Measurements from ENCODE around the gene RNF111.

The RNF111 gene

DNA sequence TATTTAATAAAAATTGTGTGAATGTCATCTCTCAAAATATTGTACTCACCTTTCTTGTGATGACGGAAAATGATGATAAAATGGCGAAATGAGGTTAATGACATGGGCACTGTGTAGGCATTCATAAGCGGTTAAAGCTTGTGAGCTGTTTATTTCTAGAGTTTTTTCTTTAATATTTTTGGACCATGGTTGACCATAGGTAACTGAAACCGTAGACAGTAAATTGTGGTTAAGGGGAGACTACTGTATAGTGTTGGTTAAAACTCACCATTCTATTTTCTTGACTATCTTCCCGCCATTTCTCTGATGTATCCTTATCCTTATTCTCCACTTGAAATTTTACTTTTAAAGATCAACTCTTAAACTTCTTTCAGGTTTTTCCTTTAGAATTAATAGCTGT is 14.5 kb downstream of the RNF111 start:
- DNase-seq: no peak

DNA sequence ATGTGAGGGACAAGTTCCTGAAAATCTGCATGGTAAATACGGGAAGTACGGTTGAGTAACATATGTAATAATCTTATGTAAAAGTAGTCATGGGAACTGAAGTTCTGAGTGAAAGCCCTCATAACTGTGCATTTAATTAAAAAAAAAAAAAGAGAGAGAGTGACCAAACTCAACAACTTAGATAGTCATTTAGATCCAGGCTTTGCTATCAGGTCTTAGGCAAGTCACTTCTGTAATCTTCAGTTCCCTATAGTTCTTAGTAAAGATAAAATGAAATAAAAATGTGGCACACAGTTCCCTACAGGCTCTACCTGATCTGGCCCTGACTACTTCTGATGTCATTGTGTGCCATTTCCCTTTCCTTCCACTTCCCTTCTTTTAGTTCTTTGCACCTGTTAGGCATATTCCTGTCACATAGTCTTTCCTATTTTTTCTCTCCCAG is 15.0 kb downstream of the RNF111 start:
- DNase-seq: no peak

DNA sequence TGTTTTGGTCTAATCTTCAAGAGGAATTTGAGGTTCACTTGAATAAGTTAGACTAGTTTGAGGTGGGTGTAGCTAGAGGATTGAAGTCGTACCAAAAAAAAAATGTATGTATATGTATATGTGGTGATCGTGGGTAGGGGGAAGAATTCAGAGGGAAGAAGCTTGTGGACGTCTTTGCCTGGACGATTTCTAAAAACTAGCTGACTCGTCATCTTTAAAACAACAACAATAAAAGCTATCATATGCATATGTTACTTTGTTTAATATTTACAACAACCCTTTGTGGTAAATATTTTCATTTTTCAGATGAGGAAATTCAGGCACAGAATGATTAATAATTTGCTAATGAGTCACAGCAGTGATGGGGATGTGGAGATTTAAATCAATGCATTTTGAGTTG is 18.1 kb downstream of the RNF111 start:
- no peak for DNase-seq

DNA sequence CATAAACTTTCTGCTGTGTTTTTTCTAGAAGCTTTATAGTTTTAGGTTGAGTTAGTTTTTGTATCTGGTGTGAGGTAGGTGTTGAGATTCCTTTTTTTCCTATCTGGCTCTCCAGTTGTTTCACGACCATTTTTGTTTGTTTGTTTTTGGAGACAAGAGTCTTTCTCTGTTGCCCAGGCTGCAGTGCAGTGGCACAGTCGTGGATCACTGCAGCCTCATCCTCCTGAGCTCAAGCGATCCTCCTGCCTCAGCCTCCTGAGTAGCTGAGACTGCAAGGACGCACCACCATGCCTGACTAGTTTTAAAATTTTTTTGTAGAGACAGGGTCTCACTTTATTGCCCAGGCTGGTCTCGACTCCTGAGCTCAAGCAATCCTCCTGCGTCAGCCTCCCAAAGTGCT is 20.6 kb downstream of the RNF111 start:
- no peak for DNase-seq

DNA sequence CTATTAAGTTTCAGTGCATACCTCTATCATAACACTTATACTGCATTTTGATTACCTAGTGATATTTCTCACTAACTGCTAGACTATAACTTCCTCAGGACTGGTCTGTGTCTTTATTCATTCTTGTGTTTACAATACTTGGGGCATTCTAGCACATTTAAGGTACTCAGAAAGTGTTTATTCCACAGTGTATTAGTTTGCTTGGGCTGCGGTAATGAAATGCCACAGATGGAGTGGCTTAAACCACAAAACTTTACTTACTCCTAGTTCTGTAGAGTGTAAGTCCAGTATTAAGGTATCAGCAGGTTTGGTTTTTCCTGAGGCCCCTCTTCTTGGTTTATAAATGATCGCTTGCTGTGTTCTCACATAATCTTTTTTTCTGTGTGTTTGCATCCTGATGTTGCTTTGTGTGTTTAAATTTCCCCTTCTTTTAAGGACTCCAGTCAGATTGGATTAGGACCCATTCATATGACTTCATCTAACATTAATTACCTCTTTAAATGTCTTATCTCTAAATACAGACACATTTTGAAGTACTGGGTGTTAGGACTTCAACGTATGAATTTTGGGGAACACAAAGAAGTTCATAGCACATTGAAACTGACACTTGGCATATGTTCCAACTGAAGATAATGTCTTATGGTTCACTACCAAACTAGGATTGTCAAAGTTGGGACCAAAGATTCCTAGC is 23.9 kb downstream of the RNF111 start:
- DNase-seq: no peak

DNA sequence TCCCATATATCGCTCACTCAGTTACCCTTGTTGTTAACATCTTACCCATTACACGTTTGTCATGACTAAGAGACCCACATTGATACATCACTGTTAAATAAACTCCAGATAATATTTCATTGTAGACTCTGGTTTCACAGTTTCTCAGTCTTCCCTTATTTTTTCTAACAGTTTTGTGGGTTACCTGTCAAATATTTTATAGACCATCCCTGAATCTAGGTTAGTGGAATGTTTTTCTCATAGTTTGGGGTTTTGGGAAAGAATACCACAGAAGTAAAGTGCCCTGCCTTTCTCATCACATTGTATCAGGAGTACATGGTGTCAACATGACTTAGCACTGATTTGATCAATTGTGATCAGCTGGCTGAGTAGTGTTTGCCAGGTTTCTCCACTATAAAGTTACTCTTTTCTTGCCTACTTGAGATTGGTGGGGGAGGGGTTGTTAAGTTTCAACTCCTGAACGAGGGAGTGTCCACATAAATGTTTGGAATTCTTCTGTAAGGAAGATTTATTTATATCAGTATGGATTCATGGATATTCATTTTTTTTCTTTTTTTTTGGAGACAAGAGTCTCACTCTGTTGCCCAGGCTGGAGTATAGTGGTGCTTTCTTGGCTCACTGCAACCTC is 25.9 kb downstream of the RNF111 start:
- no peak for DNase-seq

DNA sequence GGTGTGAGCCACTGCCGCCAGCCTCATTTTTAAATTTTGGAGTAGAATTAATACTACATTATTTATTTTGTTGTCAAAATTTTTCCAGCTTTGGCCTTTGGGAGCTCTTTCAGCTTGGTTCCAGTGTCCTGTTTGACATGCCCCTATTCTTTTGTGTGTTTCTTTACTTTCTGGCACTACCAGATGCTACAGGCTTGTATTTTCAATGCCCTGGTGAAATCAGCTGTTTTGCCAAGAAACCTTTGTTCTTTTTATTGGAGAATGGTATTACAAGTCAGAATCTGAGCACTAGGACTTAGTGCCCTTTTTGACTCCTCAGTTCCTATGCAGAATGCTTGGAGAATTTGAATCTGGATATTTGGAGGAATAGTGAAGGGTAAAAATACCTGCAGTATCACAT is 26.6 kb downstream of the RNF111 start:
- no peak for DNase-seq

DNA sequence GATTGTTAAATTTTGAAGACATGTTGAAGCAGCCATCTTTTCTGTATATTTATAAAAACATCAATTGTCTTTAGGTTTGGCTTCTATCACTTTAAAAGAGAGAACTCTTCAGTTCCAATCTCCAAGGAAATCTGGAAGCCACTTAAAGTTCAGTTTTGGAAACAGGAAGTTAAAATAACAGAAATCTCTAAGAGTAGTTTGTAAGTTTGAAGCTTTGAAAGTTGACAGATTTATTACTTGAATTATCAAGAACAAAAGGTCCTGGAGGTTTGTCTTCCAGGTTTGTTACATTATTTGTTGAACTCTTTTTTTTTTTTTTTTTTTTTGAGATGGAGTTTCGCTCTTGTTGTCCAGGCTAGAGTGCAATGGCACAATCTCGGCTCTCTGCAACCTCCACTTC is 30.0 kb downstream of the RNF111 start:
- no peak for DNase-seq

DNA sequence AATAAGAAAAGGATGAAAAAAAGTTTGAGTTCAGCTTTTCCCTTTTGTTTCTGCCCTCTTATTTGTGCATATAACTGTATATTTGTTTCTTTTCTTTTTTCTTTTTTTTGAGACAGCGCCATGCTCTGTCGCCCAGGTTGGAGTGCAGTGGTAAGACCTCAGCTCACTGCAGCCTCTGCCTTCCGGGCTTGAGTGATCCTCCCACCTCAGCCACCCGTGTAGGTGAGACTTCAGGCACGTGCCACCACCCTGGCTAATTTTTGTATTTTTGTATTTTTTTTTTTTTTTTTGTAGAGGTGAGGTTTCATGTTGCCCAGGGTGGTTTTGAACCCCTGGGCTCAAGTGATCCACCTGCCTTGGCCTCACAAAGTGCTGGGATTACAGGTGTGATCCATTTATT is 31.4 kb downstream of the RNF111 start:
- no peak for DNase-seq

DNA sequence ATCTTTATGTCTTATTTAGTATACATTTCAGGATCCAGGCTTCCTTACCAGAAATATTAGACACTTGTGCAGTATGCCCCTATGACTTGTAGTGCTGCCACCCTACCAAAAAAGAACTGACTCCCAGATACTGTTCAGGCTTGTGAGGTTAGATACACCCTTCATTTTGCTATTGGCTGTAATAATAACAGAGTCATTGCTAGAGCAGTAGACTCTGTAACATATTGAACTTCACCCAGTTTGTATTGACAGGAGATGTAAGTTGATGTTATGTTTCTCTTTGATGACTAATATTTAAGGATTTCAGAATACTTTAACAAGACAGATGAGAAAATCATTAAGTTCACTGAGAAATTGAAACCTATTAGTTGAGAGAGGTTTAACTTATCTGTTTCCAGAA is 32.9 kb downstream of the RNF111 start:
- no peak for DNase-seq

DNA sequence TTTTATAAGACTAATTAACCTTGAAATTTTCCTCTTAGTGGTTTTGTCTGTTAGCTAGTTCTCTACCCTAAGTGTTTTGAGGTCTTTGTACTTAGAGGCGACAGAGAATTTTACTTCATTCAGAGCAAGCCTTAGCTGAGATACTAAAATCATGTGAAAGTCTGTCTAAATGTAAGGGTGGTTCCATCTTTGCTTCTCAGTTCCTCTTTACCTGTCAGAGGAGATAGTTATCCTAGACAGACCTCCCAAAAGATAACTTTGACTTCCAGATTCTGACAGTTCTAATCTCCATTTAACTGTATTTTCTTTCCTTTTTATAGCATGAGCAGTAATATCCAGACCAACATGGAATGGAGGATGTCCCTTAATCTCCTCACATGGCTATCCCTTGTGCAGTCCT is 34.7 kb downstream of the RNF111 start:
- no peak for DNase-seq

DNA sequence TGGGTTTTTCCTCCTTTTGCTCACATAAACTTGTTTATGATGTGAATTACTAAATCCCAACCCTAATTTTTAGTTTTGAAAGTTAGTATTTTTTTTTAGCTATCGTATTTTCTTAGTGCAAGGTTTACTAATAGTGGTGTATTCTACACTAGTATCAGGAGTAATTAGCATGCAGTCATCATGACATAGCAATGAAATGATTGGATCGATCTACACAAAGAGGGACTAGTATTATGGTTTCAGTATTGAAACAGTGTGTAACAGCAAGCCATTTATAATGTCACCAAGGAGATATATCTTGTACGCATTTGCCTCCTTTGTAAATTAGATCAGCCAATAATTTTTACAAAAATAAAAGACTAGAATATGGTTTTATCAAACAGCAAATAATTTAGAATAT is 38.7 kb downstream of the RNF111 start:
- DNase-seq: no peak

DNA sequence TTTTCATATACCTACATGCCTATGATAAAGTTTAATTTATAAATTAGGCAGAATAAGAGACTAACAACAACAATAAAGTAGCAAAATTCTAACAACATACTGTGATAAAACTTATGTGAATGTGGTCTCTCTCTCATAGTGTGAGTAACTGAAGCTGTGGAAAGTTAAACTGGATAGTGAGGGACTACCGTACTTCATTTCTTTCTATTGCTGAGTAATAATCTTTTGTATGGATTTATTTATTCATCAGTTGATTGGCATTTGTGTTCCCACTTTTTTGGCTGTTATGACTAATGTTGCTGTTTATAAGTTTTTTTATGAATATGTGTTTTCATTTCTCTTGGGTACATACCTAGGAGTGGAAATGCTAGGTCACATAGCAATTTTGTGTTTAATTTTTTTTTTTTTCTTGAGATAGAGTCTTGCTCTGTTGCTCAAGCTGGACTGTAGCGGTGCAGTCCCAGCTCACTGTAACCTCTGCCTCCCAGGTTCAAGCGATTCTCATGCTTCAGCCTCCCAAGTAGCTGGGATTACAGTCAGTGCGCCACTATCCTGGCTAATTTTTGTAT is 41.0 kb downstream of the RNF111 start:
- DNase-seq: no peak

DNA sequence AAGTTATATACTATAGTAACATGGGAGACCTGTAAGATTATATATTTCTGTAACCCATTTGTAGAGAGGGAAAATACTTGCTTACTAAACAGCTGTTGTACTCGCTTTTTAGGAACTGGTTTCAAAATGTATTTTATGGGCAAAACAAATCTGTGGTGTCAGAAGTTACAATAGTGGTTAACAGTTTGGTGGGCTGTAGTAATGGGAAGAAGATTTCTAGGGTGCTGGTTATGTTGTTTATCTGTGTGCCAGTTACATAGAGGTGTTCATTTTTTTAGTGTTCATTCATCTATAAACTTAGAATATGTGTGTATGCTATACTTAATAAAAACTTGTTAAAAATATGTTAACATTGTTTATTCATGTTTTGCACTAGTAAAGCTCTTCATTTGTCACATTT is 42.1 kb downstream of the RNF111 start:
- no peak for DNase-seq

DNA sequence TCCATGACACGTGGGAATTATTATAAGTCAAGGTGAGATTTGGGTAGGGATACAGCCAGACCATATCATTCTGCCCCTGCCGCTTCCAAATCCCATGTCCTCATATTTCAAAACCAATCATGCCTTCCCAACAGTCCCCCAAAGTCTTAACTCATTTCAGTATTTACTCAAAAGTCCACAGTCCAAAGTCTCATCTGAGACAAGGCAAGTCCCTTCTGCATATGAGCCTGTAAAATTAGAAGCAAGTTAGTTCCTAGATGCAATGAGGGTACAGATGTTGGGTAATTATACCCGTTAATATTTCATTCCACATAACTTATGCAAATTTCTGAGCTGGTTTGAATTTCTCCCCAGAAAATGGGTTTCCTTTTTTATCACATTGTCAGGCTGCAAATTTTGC is 47.7 kb downstream of the RNF111 start:
- no peak for DNase-seq

DNA sequence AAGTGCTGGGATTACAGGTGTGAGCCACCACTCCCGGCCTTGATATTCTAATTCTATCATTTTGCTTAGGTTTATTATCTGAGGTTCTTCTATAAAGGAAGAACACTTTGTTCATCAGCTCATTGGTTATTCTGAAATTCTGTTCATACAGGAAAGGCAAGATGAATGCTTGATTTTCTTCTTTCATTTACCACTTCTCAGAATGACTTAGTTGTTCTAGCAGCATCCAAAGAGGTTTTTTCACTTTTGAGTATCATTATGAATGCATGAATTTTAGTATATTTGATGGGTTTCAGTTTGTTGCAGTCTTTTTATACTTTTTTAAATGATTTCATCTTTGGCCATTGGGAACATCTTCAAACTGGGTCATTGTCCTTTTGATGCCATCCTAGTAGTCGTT is 51.8 kb downstream of the RNF111 start:
- DNase-seq: no peak

DNA sequence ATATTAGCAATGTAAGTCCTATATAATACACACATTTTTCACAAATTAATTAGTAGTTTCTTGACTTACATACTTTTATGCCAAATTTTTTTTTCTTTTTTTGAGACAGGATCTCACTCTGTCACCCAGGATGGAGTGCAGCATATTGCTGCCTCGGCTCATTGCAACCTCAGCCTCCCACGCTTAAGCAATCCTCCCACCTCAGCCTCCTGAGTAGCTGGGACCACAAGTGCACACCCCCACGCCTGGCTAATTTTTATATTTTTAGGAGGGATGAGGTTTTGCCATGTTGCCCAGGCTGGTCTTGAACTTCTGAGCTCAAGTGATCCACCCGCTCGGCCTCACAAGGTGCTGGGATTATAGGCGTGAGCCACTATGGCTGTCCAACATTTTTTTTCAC is 54.6 kb downstream of the RNF111 start:
- DNase-seq: no peak

DNA sequence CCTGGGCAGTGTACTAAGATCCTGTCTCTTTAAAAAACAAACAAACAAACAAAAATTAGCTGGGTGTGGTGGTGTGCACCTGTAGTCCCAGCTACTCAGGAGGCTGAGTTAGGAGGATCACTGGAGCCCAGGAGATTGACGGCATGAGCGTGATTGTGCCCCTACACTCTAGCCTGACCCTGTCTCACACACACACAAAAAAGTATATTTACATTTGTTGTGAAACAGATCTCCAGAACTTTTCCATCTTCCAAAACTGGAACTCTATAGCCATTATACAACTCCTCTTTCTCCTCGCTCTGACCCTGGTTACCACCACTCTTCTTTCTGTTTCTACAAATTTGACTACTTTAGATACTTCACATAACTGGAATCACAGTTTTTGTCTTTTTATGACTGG is 61.4 kb downstream of the RNF111 start:
- DNase-seq: no peak

DNA sequence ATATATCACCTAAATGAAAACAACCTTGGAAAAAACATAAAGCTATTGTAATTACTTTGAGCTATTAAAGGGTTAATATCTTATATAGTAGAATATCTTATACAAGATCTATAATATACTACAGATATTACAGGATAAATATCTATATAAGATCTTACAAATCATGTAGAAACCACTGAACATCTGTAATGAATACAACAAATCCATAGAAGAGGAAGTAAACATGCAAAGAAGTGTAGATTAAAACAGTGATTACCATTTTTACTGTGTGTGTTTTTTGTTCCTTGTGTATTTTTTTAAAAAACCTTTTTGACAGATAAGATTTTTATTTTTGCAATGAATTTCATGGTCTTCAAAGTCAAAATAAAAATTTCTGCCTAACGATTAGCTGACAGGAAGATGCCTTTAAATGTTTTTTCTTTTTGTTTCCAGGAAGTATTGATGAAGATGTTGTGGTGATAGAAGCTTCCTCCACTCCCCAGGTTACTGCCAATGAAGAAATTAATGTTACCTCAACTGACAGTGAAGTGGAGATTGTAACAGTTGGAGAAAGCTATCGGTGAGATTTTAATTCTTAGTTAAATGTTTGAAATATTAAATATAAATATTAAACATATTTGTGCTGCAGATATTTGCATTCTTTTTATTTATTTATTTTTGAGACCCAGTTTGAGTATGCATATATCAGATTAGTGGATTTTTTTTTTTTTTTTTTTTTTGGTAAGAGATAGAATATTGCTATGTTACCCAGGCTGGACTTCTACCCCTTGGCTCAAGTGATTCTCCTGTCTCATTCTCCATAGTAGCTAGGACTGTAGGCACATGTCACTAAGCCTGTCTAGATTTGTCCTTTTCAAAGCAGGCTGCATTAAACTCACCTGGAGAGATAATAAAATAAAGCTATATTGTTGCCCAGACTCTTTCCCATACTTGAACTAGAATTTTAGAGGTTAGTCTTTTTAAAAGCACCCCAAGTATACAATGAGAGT is 64.7 kb downstream of the RNF111 start:
- no peak for DNase-seq

DNA sequence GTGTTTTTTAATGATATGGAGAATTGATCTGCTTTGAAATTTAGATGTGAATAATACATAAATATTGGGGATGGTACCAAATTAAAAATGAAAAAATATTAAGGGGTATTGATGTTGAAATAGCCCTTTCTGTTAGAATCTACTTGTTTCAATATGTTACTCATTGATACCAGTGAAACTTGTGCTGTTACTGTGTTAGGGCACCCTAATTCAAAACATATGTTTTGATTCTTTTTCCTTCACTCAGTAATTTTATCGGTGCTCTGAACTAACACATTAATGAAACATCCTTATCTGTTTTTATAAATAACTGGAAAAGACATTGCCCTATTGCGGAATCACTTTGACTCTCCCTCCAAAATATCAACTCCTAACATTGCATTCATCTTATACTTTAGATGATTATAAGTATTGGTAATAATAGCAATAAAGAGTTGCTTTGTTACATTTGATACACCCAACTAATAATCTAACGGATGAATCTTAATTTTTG is 65.5 kb downstream of the RNF111 start:
- DNase-seq: no peak

DNA sequence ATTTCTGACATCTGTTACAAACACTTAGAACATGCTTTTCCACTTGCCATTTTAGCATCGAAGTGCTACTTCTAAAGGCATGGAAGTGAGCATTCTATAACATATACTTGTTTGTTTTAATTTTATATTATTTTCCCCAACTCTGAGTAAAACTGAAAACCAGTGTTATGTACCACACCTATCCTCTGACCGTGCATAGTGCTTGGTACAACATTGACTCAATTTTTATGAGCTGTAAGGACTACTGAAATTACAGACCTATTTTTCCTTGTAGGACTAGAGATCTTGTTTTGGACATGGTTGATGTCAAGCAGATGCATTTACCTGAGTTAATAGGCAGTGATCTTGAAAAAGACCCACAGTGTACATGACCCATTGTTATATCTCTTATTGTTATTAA is 66.0 kb downstream of the RNF111 start:
- DNase-seq: no peak

DNA sequence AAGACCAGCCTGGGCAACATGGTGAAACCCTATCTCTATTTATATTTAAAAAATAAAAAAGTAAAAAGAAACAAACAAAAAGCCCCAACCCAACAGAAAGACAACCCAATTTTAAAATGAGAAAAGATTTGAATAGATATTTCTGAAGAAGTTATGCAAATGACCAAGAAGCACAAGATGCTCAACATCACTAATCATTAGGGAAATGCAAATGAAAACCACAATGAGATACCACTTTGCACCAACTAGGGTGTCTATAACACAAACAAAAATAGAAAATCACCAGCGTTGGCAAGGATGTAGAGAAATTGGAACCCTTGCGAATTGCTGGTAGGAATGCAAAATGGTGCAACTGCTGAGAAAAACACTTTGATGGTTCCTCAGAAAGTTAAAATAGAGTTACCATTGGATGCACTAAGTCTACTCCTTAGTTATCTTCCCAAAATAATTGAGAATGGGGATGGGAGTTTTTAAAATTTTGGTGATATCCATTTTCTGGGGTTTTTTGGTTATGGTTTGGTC is 71.7 kb downstream of the RNF111 start:
- DNase-seq: no peak

DNA sequence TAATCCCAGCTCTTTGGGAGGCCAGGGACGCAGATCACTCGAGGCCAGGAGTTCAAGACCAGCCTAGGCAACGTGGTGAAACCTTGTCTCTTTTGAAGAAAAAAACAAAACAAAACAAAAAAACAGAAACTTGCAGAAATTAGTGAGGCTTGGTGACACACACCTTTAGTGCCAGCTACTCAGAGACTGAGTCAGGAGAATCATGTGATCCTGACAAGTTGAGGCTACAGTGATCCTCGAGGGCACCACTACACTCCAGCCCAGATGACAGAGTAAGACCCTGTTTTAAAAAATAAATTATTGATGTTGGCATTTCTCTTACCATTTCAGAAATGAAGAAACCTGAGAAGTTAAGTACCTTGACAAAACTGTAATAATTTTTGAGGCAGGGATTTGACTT is 72.9 kb downstream of the RNF111 start:
- no peak for DNase-seq
